GM12878 (cell line): ENCODE data around the gene PURA. TPM values are rescaled to one million over a fixed set of nuclear protein-coding genes. Genes with fewer than 3 reads are reported as not detected.

Experiments used
- ATAC-seq: fragments of 200-7000 bp; cut with Tn5 transposase; 3 replicates; pipeline ENCODE4 v1.9.1; 2020; ENCODE audit warnings: mild to moderate bottlenecking, moderate library complexity
- BruUV-seq: library from RNA; stranded (reverse); fragments of 400-500 nt; replicated peaks from 2 replicates; lab custom pipeline; 2021; lab: Mats Ljungman, UMichigan
- CTCF ChIA-PET: fragments of 300-600 bp; sonication (Branson Sonifier 250); formaldehyde crosslinking; extraction: SDS; loops from one replicate; lab custom pipeline; 2021; ENCODE audit warnings: inconsistent platforms; lab: Yijun Ruan, JAX
- POLR2A ChIA-PET: fragments of 350-600 bp; formaldehyde crosslinking; extraction: SDS; loops from one replicate; lab custom pipeline; 2021; ENCODE audit warnings: inconsistent platforms; lab: Charles Lee
- RAD21 ChIA-PET: fragments of 300-600 bp; sonication (Branson Sonifier 250); formaldehyde crosslinking; loops from one replicate; lab custom pipeline; 2023; ENCODE audit warnings: antibody characterized with exemption; ENCODE audit not compliant: unreplicated experiment; lab: Charles Lee
- SMC1A ChIA-PET: fragments of 300-600 bp; sonication (Branson Sonifier 250); formaldehyde crosslinking; loops from one replicate; lab custom pipeline; 2023; ENCODE audit not compliant: unreplicated experiment, uncharacterized antibody; lab: Charles Lee
- DNase-seq: peaks from one replicate; pipeline ENCODE4 v3.0.0-alpha.2; 2011; ENCODE audit warnings: low read depth, low spot score
- FAIRE-seq: peaks from 3 replicates; lab custom pipeline; 2011; peaks lifted over from hg19 to GRCh38; lab: Jason Lieb, UNC
- H2AFZ ChIP-seq: 2 replicates; pipeline ENCODE4 v1.6.0; 2011; ENCODE audit warnings: low read depth, low read length, control low read depth; ENCODE audit not compliant: control insufficient read depth
- H3K27ac ChIP-seq: 2 replicates; pipeline ENCODE4 v1.5.1; 2011; ENCODE audit warnings: control low read depth; ENCODE audit not compliant: control insufficient read depth, insufficient read depth
- H3K27me3 ChIP-seq, 2 experiments: replicated peaks in 1 of 2; 2 replicates each; pipeline versions ENCODE4 v1.6.0 to v1.6.1; 2011; ENCODE audit warnings: low read length in 1 of 2; ENCODE audit not compliant: control insufficient read depth in 2 of 2, insufficient read depth in 2 of 2
- H3K36me3 ChIP-seq, 2 experiments: 2 replicates each; pipeline ENCODE4 v1.5.1; 2011; ENCODE audit warnings: low read length in 1 of 2; ENCODE audit not compliant: control insufficient read depth in 2 of 2, insufficient read depth in 2 of 2
- H3K4me1 ChIP-seq: 2 replicates; pipeline ENCODE4 v1.6.1; 2011; ENCODE audit warnings: mild to moderate bottlenecking, low read length, moderate library complexity, mixed read lengths; ENCODE audit not compliant: control insufficient read depth, insufficient read depth
- H3K4me2 ChIP-seq: 2 replicates; pipeline ENCODE4 v1.6.0; 2011; ENCODE audit warnings: control low read depth; ENCODE audit not compliant: control insufficient read depth, insufficient read depth
- H3K4me3 ChIP-seq: fragments of 200-600 bp; sonication (generic); 2 replicates; pipeline ENCODE4 v1.5.1; 2016
- H3K79me2 ChIP-seq: 2 replicates; pipeline ENCODE4 v1.6.0; 2011; ENCODE audit warnings: low read length; ENCODE audit not compliant: control insufficient read depth, insufficient read depth
- H3K9ac ChIP-seq: 2 replicates; pipeline ENCODE4 v1.8.0; 2011; ENCODE audit warnings: low read length, control low read depth, mixed read lengths; ENCODE audit not compliant: control insufficient read depth, insufficient read depth
- H3K9me3 ChIP-seq: replicated peaks from 3 replicates; pipeline ENCODE4 v1.5.1; 2011; ENCODE audit warnings: mild to moderate bottlenecking, low read length; ENCODE audit not compliant: control insufficient read depth, insufficient read depth
- H4K20me1 ChIP-seq: 2 replicates; pipeline ENCODE4 v1.6.0; 2011; ENCODE audit not compliant: control insufficient read depth, insufficient read depth
- ASH2L ChIP-seq: fragments of 300-600, 200-600 bp; sonication (generic); IDR thresholded peaks from 2 replicates; pipeline ENCODE4 v1.6.1; 2017; ENCODE audit warnings: low read depth, mild to moderate bottlenecking, borderline replicate concordance
- BCL11A ChIP-seq: IDR thresholded peaks from 2 replicates; pipeline ENCODE4 v1.6.1; 2011; ENCODE audit warnings: low read depth, low read length
- CREM ChIP-seq: IDR thresholded peaks from 2 replicates; pipeline ENCODE4 v1.6.1; 2014; ENCODE audit warnings: antibody characterized with exemption, low read depth
- E4F1 ChIP-seq: fragments of 450-650 bp; IDR thresholded peaks from 2 replicates; pipeline ENCODE4 v1.6.1; 2018; ENCODE audit warnings: borderline replicate concordance, mild to moderate bottlenecking; ENCODE audit not compliant: partially characterized antibody
- PRDM15 ChIP-seq: fragments of 450-650 bp; formaldehyde crosslinking; IDR thresholded peaks from 2 replicates; pipeline ENCODE4 v1.4.0; 2020; ENCODE audit warnings: mild to moderate bottlenecking, moderate library complexity
- RAD21 ChIP-seq: IDR thresholded peaks from 2 replicates; pipeline ENCODE4 v1.6.1; 2011; ENCODE audit warnings: mild to moderate bottlenecking, low read depth, low read length, moderate library complexity; ENCODE audit not compliant: insufficient read depth
- RBBP5 ChIP-seq: fragments of 200-600 bp; sonication (generic); conservative IDR thresholded peaks from 2 replicates; pipeline ENCODE4 v1.6.1; 2016
- RELB ChIP-seq: fragments of 450-650 bp; IDR thresholded peaks from 2 replicates; pipeline ENCODE4 v1.6.1; 2017; ENCODE audit warnings: low read depth, mild to moderate bottlenecking, moderate library complexity
- RFX5 ChIP-seq: IDR thresholded peaks from 2 replicates; pipeline ENCODE4 v1.6.1; 2011; ENCODE audit warnings: low read depth, low read length, improper control_type of control experiment
- TCF12 ChIP-seq: IDR thresholded peaks from 2 replicates; pipeline ENCODE4 v1.6.1; 2011; ENCODE audit warnings: low read depth, mild to moderate bottlenecking, low read length
- ZBTB4 ChIP-seq: fragments of 450-650 bp; formaldehyde crosslinking; IDR thresholded peaks from 2 replicates; pipeline ENCODE4 v1.4.0; 2022; ENCODE audit warnings: mild to moderate bottlenecking, moderate library complexity
- ZNF217 ChIP-seq: fragments of 450-650 bp; IDR thresholded peaks from 2 replicates; pipeline ENCODE4 v1.6.1; 2017; ENCODE audit warnings: antibody characterized with exemption, mild to moderate bottlenecking
- ZNF24 ChIP-seq: fragments of 450-650 bp; IDR thresholded peaks from 2 replicates; pipeline ENCODE4 v1.6.1; 2017; ENCODE audit warnings: antibody characterized with exemption, mild to moderate bottlenecking
- in situ Hi-C: fragments of 300-500 bp; cut with MboI; formaldehyde crosslinking; loops from 9 replicates; pipeline ENCODE4 v1.14.3; 2018; ENCODE audit warnings: mixed read lengths
- intact Hi-C: fragments of 100-400 bp; cut with micrococcal nuclease; formaldehyde crosslinking; loops from one replicate; pipeline ENCODE4 v1.14.2; 2022; ENCODE audit not compliant: unreplicated experiment
- polyA plus RNA-seq, 11 experiments: library from polyadenylated mRNA; depleted of rRNA in 4 of 11; unstranded in 6 of 11; stranded (reverse) in 5 of 11; fragments of >200 nt; fragmentation: Nextera tagmentation in 4 of 11; fragmentation: Illumina TruSeq in 1 of 11; extraction: Ambion mirVana in 4 of 11; extraction: Trizol in 1 of 11; gene quantifications; 1 replicate in 1 of 11; 2 replicates in 10 of 11; pipeline versions ENCODE4 v1.2.1 to v1.2.3, GENCODE V29; 2011 to 2016; ENCODE audit warnings: inconsistent platforms in 2 of 11, missing spikeins in 2 of 11, low read depth in 1 of 11
- total RNA-seq, 4 experiments: library from RNA; depleted of rRNA in 3 of 4; stranded (reverse); fragments of >200 nt in 3 of 4; fragmentation: Illumina TruSeq in 1 of 4; extraction: Trizol in 1 of 4; gene quantifications; 2 replicates each; pipeline versions ENCODE4 v1.2.1 to v1.2.3, GENCODE V29; 2013 to 2021

PURA gene
- total and polyA plus RNA-seq, 10 of the 15 experiments (the other 5 are each of a cell fraction or from before 2014, with no cell fraction given), result 3.3 to 11.8 (median 5.8) TPM

- RAD21 ChIA-PET, result interaction anchor here (0.9 to 2.1 kb wide), 4 partner anchors 25 to 172 kb away, joined by 3 to 11 read pairs (median 3); no protein-coding TSS in a partner anchor
- in situ Hi-C loops, result no loop called here
- Histone ChIP-seq H3K9ac (no peak overlapping the region), H3K9me3 (no peaks in the 10 kb centered on the region), H3K27ac (no peak overlapping the region), H3K79me2 (no peaks in the 10 kb centered on the region), H2AFZ (no peak overlapping the region), H3K4me3 (no peak overlapping the region), H3K4me2 (no peak overlapping the region), H4K20me1 (peaks cover 4% of the 10 kb centered on the region; the same call in 1 of the 2 replicates), H3K27me3 (peaks cover 2 to 6% of the 10 kb centered on the region in 2 experiments; a peak in 3 of 4 replicates), H3K36me3 (no peaks in the 10 kb centered on the region), H3K4me1 (peaks cover 6% of the 10 kb centered on the region; the same call in 1 of the 2 replicates)
- BruUV-seq, result no TSS peak
- CTCF ChIA-PET, result interaction anchor here (0.9 to 19.8 kb wide), 9 partner anchors 8 to 211 kb away, joined by 3 to 353 read pairs (median 5); no protein-coding TSS in a partner anchor
- POLR2A ChIA-PET, result no interaction called here
- FAIRE-seq (no peak), DNase-seq (no peak), ATAC-seq (no peak)
- TF ChIP-seq ZNF217, result no peak
- no peak for TF ChIP-seq PRDM15 (CRISPR knock-in tag)
- TF ChIP-seq RELB, result no peak
- no peak for TF ChIP-seq RBBP5
- TF ChIP-seq ZNF24, result no peak
- no peak for TF ChIP-seq RFX5
- TF ChIP-seq TCF12, result no peak
- TF ChIP-seq RAD21, result no peak
- TF ChIP-seq CREM, result no peak
- TF ChIP-seq BCL11A, result no peak
- TF ChIP-seq ZBTB4, result no peak
- TF ChIP-seq E4F1, result no peak
- no peak for TF ChIP-seq ASH2L
- SMC1A ChIA-PET, result interaction anchor here (1.2 to 4.6 kb wide), 4 partner anchors 14 to 67 kb away, joined by 3 to 66 read pairs (median 4); no protein-coding TSS in a partner anchor
- intact Hi-C loops, result no loop called here
These were observed 27.3 kb downstream of the PURA start for GRCh38 chr5:140141241-140141640.
